Adipocyte (in vitro differentiated cells): ENCODE data around the gene WDR26.

ENCODE experiments used
- DNase-seq: peaks from one replicate; pipeline ENCODE4 v3.0.0-alpha.2; 2015; ENCODE audit warnings: low read depth
- H3K27me3 ChIP-seq: replicated peaks from 2 replicates; pipeline ENCODE4 v1.7.0; 2013; ENCODE audit warnings: mild to moderate bottlenecking, low read length, moderate library complexity; ENCODE audit not compliant: control insufficient read depth, insufficient read depth
- H3K36me3 ChIP-seq: 2 replicates; pipeline ENCODE4 v1.7.0; 2013; ENCODE audit warnings: low read length, mild to moderate bottlenecking, moderate library complexity; ENCODE audit not compliant: control insufficient read depth, insufficient read depth, severe bottlenecking
- H3K4me1 ChIP-seq: 2 replicates; pipeline ENCODE4 v1.7.0; 2013; ENCODE audit warnings: mild to moderate bottlenecking, low read length, moderate library complexity; ENCODE audit not compliant: control insufficient read depth, insufficient read depth
- H3K4me3 ChIP-seq: 2 replicates; pipeline ENCODE4 v1.7.0; 2013; ENCODE audit warnings: mild to moderate bottlenecking, low read length, moderate library complexity
- H3K9ac ChIP-seq: 2 replicates; pipeline ENCODE4 v1.7.0; 2013; ENCODE audit warnings: mild to moderate bottlenecking, low read length, moderate library complexity
- H3K9me3 ChIP-seq: 2 replicates; pipeline ENCODE4 v1.7.0; 2013; ENCODE audit warnings: mild to moderate bottlenecking, low read length, moderate library complexity; ENCODE audit not compliant: control insufficient read depth

Gene WDR26

GRCh38 chr1:224411766-224412165, 22.8 kb downstream of the WDR26 start:
- H3K36me3 ChIP-seq: peaks cover 88% of the 10 kb centered on the region
- DNase-seq: no peak

GRCh38 chr1:224408294-224408590, 26.4 kb downstream of the WDR26 start:
- peaks cover 27% of the 10 kb centered on the region for H3K4me1 ChIP-seq
- no peak overlapping the region for H3K9ac ChIP-seq
- no peak overlapping the region for H3K4me3 ChIP-seq
- H3K36me3 ChIP-seq: peaks cover 93% of the 10 kb centered on the region
- no peaks in the 10 kb centered on the region for H3K27me3 ChIP-seq
- no peaks in the 10 kb centered on the region for H3K9me3 ChIP-seq
- DNase-seq: no peak

More at GRCh38 chr1:224411766-224412165, 22.8 kb downstream of the WDR26 start:
- no peaks in the 10 kb centered on the region for H3K27me3 ChIP-seq
- no peak overlapping the region for H3K4me3 ChIP-seq
- H3K9ac ChIP-seq: no peak overlapping the region
- no peaks in the 10 kb centered on the region for H3K9me3 ChIP-seq
- H3K4me1 ChIP-seq: peaks cover 13% of the 10 kb centered on the region

GRCh38 chr1:224407571-224408293, 26.9 kb downstream of the WDR26 start:
- no peak for DNase-seq
- Histone ChIP-seq H3K4me1 (peaks cover 27% of the 10 kb centered on the region), H3K27me3 (no peaks in the 10 kb centered on the region), H3K9ac (no peak overlapping the region), H3K9me3 (no peaks in the 10 kb centered on the region), H3K4me3 (no peak overlapping the region), H3K36me3 (peaks cover 93% of the 10 kb centered on the region)

GRCh38 chr1:224406216-224406615, 28.4 kb downstream of the WDR26 start:
- DNase-seq: no peak
- Histone ChIP-seq H3K9ac (no peak overlapping the region), H3K4me1 (peaks cover 27% of the 10 kb centered on the region), H3K27me3 (no peaks in the 10 kb centered on the region), H3K9me3 (no peaks in the 10 kb centered on the region), H3K36me3 (peaks cover 92% of the 10 kb centered on the region), H3K4me3 (no peak overlapping the region)

GRCh38 chr1:224405604-224405970, 29.0 kb downstream of the WDR26 start:
- no peak overlapping the region for H3K4me3 ChIP-seq
- H3K9me3 ChIP-seq: no peaks in the 10 kb centered on the region
- H3K27me3 ChIP-seq: no peaks in the 10 kb centered on the region
- H3K4me1 ChIP-seq: peaks cover 27% of the 10 kb centered on the region
- H3K36me3 ChIP-seq: peaks cover 92% of the 10 kb centered on the region
- H3K9ac ChIP-seq: no peak overlapping the region
- no peak for DNase-seq

GRCh38 chr1:224404916-224405603, 29.5 kb downstream of the WDR26 start:
- Histone ChIP-seq H3K9ac (no peak overlapping the region), H3K9me3 (no peaks in the 10 kb centered on the region), H3K4me1 (peaks cover 27% of the 10 kb centered on the region), H3K4me3 (no peak overlapping the region), H3K36me3 (peaks cover 92% of the 10 kb centered on the region), H3K27me3 (no peaks in the 10 kb centered on the region)
- DNase-seq: no peak

- no peaks in the 10 kb centered on the region for H3K9me3 ChIP-seq
- no peak overlapping the region for H3K4me3 ChIP-seq
- peaks cover 93% of the 10 kb centered on the region for H3K36me3 ChIP-seq
- DNase-seq: no peak
- H3K27me3 ChIP-seq: no peaks in the 10 kb centered on the region
- peaks cover 15% of the 10 kb centered on the region for H3K4me1 ChIP-seq
- H3K9ac ChIP-seq: no peak overlapping the region
Observed at GRCh38 chr1:224402472-224403036, 32.0 kb downstream of the WDR26 start.

- Histone ChIP-seq H3K36me3 (peaks cover 99% of the 10 kb centered on the region), H3K9ac (no peak overlapping the region), H3K4me3 (no peak overlapping the region), H3K4me1 (no peaks in the 10 kb centered on the region), H3K9me3 (no peaks in the 10 kb centered on the region), H3K27me3 (no peaks in the 10 kb centered on the region)
- no peak for DNase-seq
Observed at GRCh38 chr1:224399887-224400286, 34.7 kb downstream of the WDR26 start.

GRCh38 chr1:224393294-224393693, 41.3 kb downstream of the WDR26 start:
- DNase-seq: no peak
- peaks cover under 1% of the 10 kb centered on the region for H3K4me1 ChIP-seq
- no peak overlapping the region for H3K4me3 ChIP-seq
- no peaks in the 10 kb centered on the region for H3K9me3 ChIP-seq
- H3K36me3 ChIP-seq: peaks cover 98% of the 10 kb centered on the region
- H3K9ac ChIP-seq: no peak overlapping the region
- H3K27me3 ChIP-seq: no peaks in the 10 kb centered on the region

- no peak overlapping the region for H3K9ac ChIP-seq
- DNase-seq: no peak
- H3K4me3 ChIP-seq: no peak overlapping the region
- H3K27me3 ChIP-seq: no peaks in the 10 kb centered on the region
- no peaks in the 10 kb centered on the region for H3K9me3 ChIP-seq
- H3K4me1 ChIP-seq: peaks cover 7% of the 10 kb centered on the region
- peaks cover 98% of the 10 kb centered on the region for H3K36me3 ChIP-seq
Observed at GRCh38 chr1:224392411-224393249, 42.0 kb downstream of the WDR26 start.

GRCh38 chr1:224390517-224390916, 44.1 kb downstream of the WDR26 start:
- Histone ChIP-seq H3K4me1 (peaks cover 21% of the 10 kb centered on the region), H3K9me3 (no peaks in the 10 kb centered on the region), H3K4me3 (no peak overlapping the region), H3K27me3 (no peaks in the 10 kb centered on the region), H3K36me3 (peaks cover 97% of the 10 kb centered on the region), H3K9ac (no peak overlapping the region)
- no peak for DNase-seq
